H1 (cell line): ENCODE measurements around the gene FHL2. TPM values are rescaled to one million over a fixed set of nuclear protein-coding genes. Genes with fewer than 3 reads are reported as not detected.

ENCODE experiments used
- CTCF ChIA-PET: fragments of 300-600 bp; sonication (Branson Sonifier 250); formaldehyde crosslinking; loops from one replicate; lab custom pipeline; 2021; ENCODE audit not compliant: partially characterized antibody; lab: Charles Lee
- POLR2A ChIA-PET: fragments of 300-600 bp; sonication (Branson Sonifier 250); formaldehyde crosslinking; loops from one replicate; lab custom pipeline; 2021; ENCODE audit warnings: inconsistent platforms; ENCODE audit not compliant: partially characterized antibody; lab: Charles Lee
- DNase-seq, 2 experiments: peaks; one replicate each; pipeline versions ENCODE4 v3.0.0 to v3.0.0-alpha.2; 2010 to 2022; ENCODE audit warnings: low spot score in 2 of 2, low read depth in 1 of 2, mixed read lengths in 1 of 2
- FAIRE-seq: peaks from 2 replicates; lab custom pipeline; 2011; peaks lifted over from hg19 to GRCh38; lab: Jason Lieb, UNC
- H2AFZ ChIP-seq: 2 replicates; pipeline ENCODE4 v1.8.1; 2012; ENCODE audit warnings: low read length, inconsistent platforms
- H2AK5ac ChIP-seq: 2 replicates; pipeline ENCODE4 v1.6.1; 2013; ENCODE audit warnings: low read depth, low read length
- H2BK120ac ChIP-seq: replicated peaks from 2 replicates; pipeline ENCODE3; 2013; ENCODE audit warnings: low read depth, low read length, inconsistent platforms
- H2BK12ac ChIP-seq: 2 replicates; pipeline ENCODE4 v1.6.1; 2013; ENCODE audit warnings: low read depth, low read length
- H2BK15ac ChIP-seq: 2 replicates; pipeline ENCODE4 v1.6.1; 2013; ENCODE audit warnings: low read length
- H2BK20ac ChIP-seq: 2 replicates; pipeline ENCODE4 v1.6.1; 2013; ENCODE audit warnings: low read length
- H2BK5ac ChIP-seq: 2 replicates; pipeline ENCODE4 v1.6.1; 2013; ENCODE audit warnings: low read depth, low read length
- H3K14ac ChIP-seq: 2 replicates; pipeline ENCODE4 v1.6.1; 2013; ENCODE audit warnings: inconsistent platforms; ENCODE audit not compliant: insufficient read length
- H3K18ac ChIP-seq: 2 replicates; pipeline ENCODE4 v1.6.1; 2013; ENCODE audit warnings: low read length; ENCODE audit errors: extremely low read depth
- H3K23ac ChIP-seq: 2 replicates; pipeline ENCODE4 v1.6.1; 2013; ENCODE audit warnings: inconsistent platforms; ENCODE audit not compliant: insufficient read length
- H3K23me2 ChIP-seq: 2 replicates; pipeline ENCODE4 v1.6.1; 2013; ENCODE audit warnings: low read depth, low read length
- H3K27ac ChIP-seq: 2 replicates; pipeline ENCODE4 v1.6.1; 2011; ENCODE audit warnings: low read depth, low read length, inconsistent platforms
- H3K27me3 ChIP-seq, 4 experiments: replicated peaks in 1 of 4; 1 replicate in 1 of 4; 2 replicates in 3 of 4; pipeline versions ENCODE4 v1.6.1 to v1.8.1; 2011 to 2013; ENCODE audit warnings: low read length in 3 of 4, mild to moderate bottlenecking in 3 of 4, inconsistent platforms in 2 of 4, mixed read lengths in 2 of 4, moderate library complexity in 1 of 4; ENCODE audit not compliant: control insufficient read depth in 3 of 4, insufficient read depth in 3 of 4; ENCODE audit errors: extremely low read depth in 1 of 4
- H3K36me3 ChIP-seq, 4 experiments: 2 replicates each; pipeline versions ENCODE4 v1.6.1 to v1.8.1; 2011 to 2013; ENCODE audit warnings: mild to moderate bottlenecking in 4 of 4, low read length in 3 of 4, moderate library complexity in 2 of 4, control low read depth in 1 of 4, inconsistent platforms in 1 of 4; ENCODE audit not compliant: insufficient read depth in 4 of 4, control insufficient read depth in 2 of 4
- H3K4ac ChIP-seq: replicated peaks from 2 replicates; pipeline ENCODE3; 2013; ENCODE audit warnings: low read length, low read depth, mixed read lengths, inconsistent platforms; ENCODE audit not compliant: insufficient read length
- H3K4me1 ChIP-seq, 4 experiments: replicated peaks in 1 of 4; 1 replicate in 1 of 4; 2 replicates in 3 of 4; pipeline versions ENCODE4 v1.6.1 to v1.8.1; 2011 to 2013; ENCODE audit warnings: low read length in 3 of 4, inconsistent platforms in 2 of 4, mixed read lengths in 1 of 4; ENCODE audit not compliant: insufficient read depth in 4 of 4, control insufficient read depth in 3 of 4
- H3K4me2 ChIP-seq, 2 experiments: 2 replicates each; pipeline versions ENCODE4 v1.6.1 to v1.8.1; 2011 to 2013; ENCODE audit warnings: low read depth in 2 of 2, low read length in 2 of 2, control low read depth in 1 of 2, inconsistent platforms in 1 of 2, mild to moderate bottlenecking in 1 of 2; ENCODE audit not compliant: insufficient read depth in 1 of 2
- H3K4me3 ChIP-seq, 4 experiments: fragments of 200-600, 300-600 bp in 1 of 4; sonication (generic), shearing (Covaris generic), sonication (Bioruptor Twin) in 1 of 4; 2 replicates each; pipeline versions ENCODE4 v1.5.1 to v1.8.1; 2011 to 2016; ENCODE audit warnings: low read length in 4 of 4, low read depth in 3 of 4, control low read depth in 2 of 4, inconsistent platforms in 2 of 4, mild to moderate bottlenecking in 2 of 4, mixed read lengths in 1 of 4, moderate library complexity in 1 of 4; ENCODE audit not compliant: insufficient read depth in 2 of 4; ENCODE audit errors: extremely low read depth in 1 of 4
- H3K56ac ChIP-seq: replicated peaks from 2 replicates; pipeline ENCODE3; 2013; ENCODE audit warnings: low read depth, mild to moderate bottlenecking, mixed read lengths, low read length, inconsistent platforms; ENCODE audit not compliant: insufficient read length
- H3K79me1 ChIP-seq: 2 replicates; pipeline ENCODE4 v1.6.1; 2013; ENCODE audit warnings: low read depth, low read length, control low read depth
- H3K79me2 ChIP-seq, 2 experiments: 2 replicates each; pipeline versions ENCODE4 v1.6.1 to v1.8.1; 2012 to 2013; ENCODE audit warnings: low read length in 2 of 2, mild to moderate bottlenecking in 2 of 2, inconsistent platforms in 1 of 2; ENCODE audit not compliant: insufficient read depth in 2 of 2, control insufficient read depth in 1 of 2
- H3K9ac ChIP-seq, 4 experiments: replicated peaks in 1 of 4; 1 replicate in 1 of 4; 2 replicates in 3 of 4; pipeline versions ENCODE4 v1.6.1 to v1.8.1; 2011 to 2013; ENCODE audit warnings: low read depth in 3 of 4, low read length in 3 of 4, control low read depth in 2 of 4, mild to moderate bottlenecking in 2 of 4, moderate library complexity in 2 of 4, inconsistent platforms in 1 of 4; ENCODE audit errors: extremely low read depth in 1 of 4
- H3K9me3 ChIP-seq, 2 experiments: 2 replicates each; pipeline versions ENCODE4 v1.6.1 to v1.8.1; 2012 to 2013; ENCODE audit warnings: mild to moderate bottlenecking in 2 of 2, moderate library complexity in 2 of 2, control low read depth in 1 of 2, inconsistent platforms in 1 of 2, low read depth in 1 of 2, low read length in 1 of 2, mixed read lengths in 1 of 2; ENCODE audit not compliant: insufficient read depth in 2 of 2
- H4K20me1 ChIP-seq, 2 experiments: replicated peaks in 1 of 2; 2 replicates each; pipeline versions ENCODE3 to v1.8.1; 2011 to 2013; ENCODE audit warnings: inconsistent platforms in 2 of 2, low read length in 2 of 2, mild to moderate bottlenecking in 1 of 2; ENCODE audit not compliant: insufficient read depth in 2 of 2, control insufficient read depth in 1 of 2
- H4K5ac ChIP-seq: 2 replicates; pipeline ENCODE4 v1.6.1; 2013; ENCODE audit warnings: low read length, low read depth, mixed read lengths, inconsistent platforms; ENCODE audit not compliant: insufficient read length
- H4K8ac ChIP-seq: 2 replicates; pipeline ENCODE4 v1.8.0; 2013; ENCODE audit warnings: mild to moderate bottlenecking, moderate library complexity, low read length, inconsistent platforms; ENCODE audit not compliant: insufficient read depth; ENCODE audit errors: extremely low read depth
- H4K91ac ChIP-seq: replicated peaks from 2 replicates; pipeline ENCODE3; 2013; ENCODE audit warnings: low read length, mixed read lengths, inconsistent platforms; ENCODE audit not compliant: insufficient read length
- ATF2 ChIP-seq: IDR thresholded peaks from 2 replicates; pipeline ENCODE4 v1.6.1; 2012; ENCODE audit warnings: low read length, inconsistent platforms
- GABPA ChIP-seq: IDR thresholded peaks from 2 replicates; pipeline ENCODE4 v1.6.1; 2011; ENCODE audit warnings: mild to moderate bottlenecking, low read length, moderate library complexity, borderline replicate concordance; ENCODE audit not compliant: insufficient read depth
- GTF2F1 ChIP-seq: IDR thresholded peaks from 2 replicates; pipeline ENCODE4 v1.6.1; 2012; ENCODE audit warnings: low read depth, low read length, improper control_type of control experiment, borderline replicate concordance
- POU5F1 ChIP-seq: IDR thresholded peaks from 2 replicates; pipeline ENCODE4 v1.6.1; 2011; ENCODE audit warnings: low read depth, mild to moderate bottlenecking, low read length, moderate library complexity
- RAD21 ChIP-seq, 2 experiments: IDR thresholded peaks in 1 of 2; conservative IDR thresholded peaks in 1 of 2; 2 replicates each; pipeline ENCODE4 v1.6.1; 2011; ENCODE audit warnings: low read depth in 2 of 2, low read length in 2 of 2, improper control_type of control experiment in 1 of 2, inconsistent platforms in 1 of 2, mild to moderate bottlenecking in 1 of 2, moderate library complexity in 1 of 2
- RFX5 ChIP-seq: IDR thresholded peaks from 2 replicates; pipeline ENCODE4 v1.6.1; 2011; ENCODE audit warnings: low read depth, low read length, improper control_type of control experiment, borderline replicate concordance
- SAP30 ChIP-seq: fragments of 300-600 bp; sonication (generic); IDR thresholded peaks from 2 replicates; pipeline ENCODE4 v1.7.1; 2012; ENCODE audit warnings: low read length, moderate library complexity, mild to moderate bottlenecking, inconsistent platforms; ENCODE audit not compliant: insufficient read depth, insufficient replicate concordance
- SIN3A ChIP-seq, 2 experiments: IDR thresholded peaks in 1 of 2; conservative IDR thresholded peaks in 1 of 2; 2 replicates each; pipeline ENCODE4 v1.6.1; 2011 to 2012; ENCODE audit warnings: low read length in 2 of 2, improper control_type of control experiment in 1 of 2, low read depth in 1 of 2, mild to moderate bottlenecking in 1 of 2
- SRF ChIP-seq: IDR thresholded peaks from 2 replicates; pipeline ENCODE4 v1.6.1; 2011; ENCODE audit warnings: mild to moderate bottlenecking, low read depth, low read length, moderate library complexity
- TBP ChIP-seq: IDR thresholded peaks from 2 replicates; pipeline ENCODE4 v1.6.1; 2011; ENCODE audit warnings: low read depth, low read length, improper control_type of control experiment
- TCF12 ChIP-seq: IDR thresholded peaks from 2 replicates; pipeline ENCODE4 v1.6.1; 2011; ENCODE audit warnings: low read depth, mild to moderate bottlenecking, low read length
- TEAD4 ChIP-seq: IDR thresholded peaks from 2 replicates; pipeline ENCODE4 v1.6.1; 2012; ENCODE audit warnings: low read depth, low read length, inconsistent platforms, mixed read lengths
- WGBS, 2 experiments: shearing (Covaris generic) in 1 of 2; methylation state at CpG; one replicate each; pipeline versions ENCODE4 v1.1.6 to v1.1.7; 2013 to 2015; ENCODE audit warnings: low lambda C conversion rate in 2 of 2, mixed read lengths in 2 of 2, inconsistent platforms in 1 of 2, low coverage in 1 of 2, missing lambda C conversion rate in 1 of 2; ENCODE audit not compliant: insufficient replicate concordance in 2 of 2, insufficient coverage in 1 of 2, insufficient read length in 1 of 2; ENCODE audit errors: extremely low coverage in 1 of 2, missing lambda C conversion rate in 1 of 2; 5-methylcytosine and 5-hydroxymethylcytosine counted together
- polyA plus RNA-seq, 7 experiments: library from polyadenylated mRNA; depleted of rRNA in 3 of 7; stranded (reverse) in 5 of 7; unstranded in 2 of 7; fragments of >200 nt in 5 of 7; fragments of 200-250 nt in 2 of 7; gene quantifications; 1 replicate in 5 of 7; 2 replicates in 1 of 7; 4 replicates in 1 of 7; pipeline versions ENCODE4 v1.2.1 to v1.2.3, GENCODE V29; 2011 to 2013; ENCODE audit warnings: missing spikeins in 2 of 7, mixed read lengths in 2 of 7
- total RNA-seq: library from RNA; stranded (reverse); fragmentation: NEBNext Ultra II Directional; extraction: Animal tissue kit (Norgen Biotek cat#: 25700); gene quantifications from 2 replicates; pipeline ENCODE4 v1.2.1, GENCODE V29; 2021

Gene FHL2
- total and polyA plus RNA-seq, 2 of the 8 experiments (the other 6 are each of a cell fraction or from before 2014, with no cell fraction given), result 33.2 to 64.3 TPM

GRCh38 chr2:105421053-105421452 lies 22.2 kb upstream of the FHL2 start:
- H3K9me3 ChIP-seq, result 0 out of 4 replicates have a peak, but pooled peaks cover 0 to 3% of the 10 kb centered on the region in 2 experiments
- WGBS, 2 experiments, result 93% methylated on average over 2 of the region's 2 CpGs; no CpG with 5 or more reads in 1 of the 2 experiments
- H3K36me3 ChIP-seq, result no peaks in the 10 kb centered on the region
- no peak for DNase-seq
- H3K56ac ChIP-seq, result no peak overlapping the region
- H2BK20ac ChIP-seq, result no peak overlapping the region
- H3K23ac ChIP-seq, result no peak overlapping the region
- H4K20me1 ChIP-seq, result no peaks in the 10 kb centered on the region
- no peaks in the 10 kb centered on the region for H3K79me2 ChIP-seq
- H3K4me1 ChIP-seq, result peaks cover 0 to 1% (median under 1%) of the 10 kb centered on the region in 4 experiments; a peak in 1 of 7 replicates
- no peak overlapping the region for H4K91ac ChIP-seq
- H3K4me3 ChIP-seq, result no peak overlapping the region
- H4K5ac ChIP-seq, result no peak overlapping the region
- no peak overlapping the region for H3K9ac ChIP-seq
- no peak overlapping the region for H3K4me2 ChIP-seq
- H2BK15ac ChIP-seq, result no peak overlapping the region
- no peak overlapping the region for H2AK5ac ChIP-seq
- no peak overlapping the region for H2AFZ ChIP-seq
- H3K4ac ChIP-seq, result no peak overlapping the region
- CTCF ChIA-PET, result interaction anchor here (0.6 to 1.5 kb wide), 4 partner anchors 9 to 34 kb away, joined by 3 to 4 read pairs (median 4); no protein-coding TSS in a partner anchor
- H2BK12ac ChIP-seq, result no peak overlapping the region
- H3K23me2 ChIP-seq, result no peaks in the 10 kb centered on the region
- H3K27ac ChIP-seq, result no peak overlapping the region
- H4K8ac ChIP-seq, result no peak overlapping the region
- no peak for FAIRE-seq
- POLR2A ChIA-PET, result no interaction called here
- H3K14ac ChIP-seq, result no peak overlapping the region
- no peak overlapping the region for H2BK5ac ChIP-seq
- no peaks in the 10 kb centered on the region for H3K79me1 ChIP-seq
- no peak overlapping the region for H2BK120ac ChIP-seq
- no peaks in the 10 kb centered on the region for H3K27me3 ChIP-seq
- H3K18ac ChIP-seq, result no peak overlapping the region
- no peak for TF ChIP-seq POU5F1
- TF ChIP-seq SAP30, result no peak
- no peak for TF ChIP-seq TCF12
- no peak for TF ChIP-seq RFX5
- no peak for TF ChIP-seq TBP
- TF ChIP-seq GABPA, result no peak
- no peak for TF ChIP-seq SRF
- TF ChIP-seq GTF2F1, result no peak
- no peak for TF ChIP-seq ATF2
- no peak for TF ChIP-seq TEAD4
- TF ChIP-seq SIN3A (conservative IDR thresholded peaks at IDR 0.05 in 1 of 2, IDR thresholded peaks at IDR 0.05 in 1 of 2; ENCODE audit: low read depth in 1 of 2, low read length in 2 of 2), result no peak
- no peak for TF ChIP-seq RAD21 (IDR thresholded peaks at IDR 0.05 in 1 of 2, conservative IDR thresholded peaks at IDR 0.05 in 1 of 2; ENCODE audit: low read depth in 2 of 2, low read length in 2 of 2)
